CD4-positive, alpha-beta T cell (primary cell): Measurements from ENCODE around the gene PYGL. TPM values are rescaled to one million over a fixed set of nuclear protein-coding genes. Genes with fewer than 3 reads are reported as not detected.

ENCODE experiments used
- ATAC-seq: fragments of 200-7000 bp; cut with Tn5 transposase; one replicate; pipeline ENCODE4 v1.10.0; 2022; ENCODE audit warnings: mild to moderate bottlenecking; ENCODE audit not compliant: poor library complexity
- CTCF ChIA-PET: fragments of 350-600 bp; sonication (Branson Sonifier 250); formaldehyde crosslinking; loops from one replicate; lab custom pipeline; 2021; ENCODE audit warnings: antibody characterized with exemption, inconsistent platforms; lab: Charles Lee
- POLR2A ChIA-PET: fragments of 350-600 bp; sonication (Branson Sonifier 250); formaldehyde crosslinking; loops from one replicate; lab custom pipeline; 2021; ENCODE audit warnings: antibody characterized with exemption, inconsistent platforms; lab: Charles Lee
- DNase-seq, 14 experiments: peaks; one replicate each; pipeline ENCODE4 v3.0.0-alpha.2; 2013 to 2020; ENCODE audit warnings: mixed read lengths in 2 of 14
- H3K27ac ChIP-seq, 2 donors: one replicate each; pipeline versions ENCODE4 v1.5.1 to v1.7.0; 2013; ENCODE audit warnings: low read length in 2 of 2, low read depth in 1 of 2, mild to moderate bottlenecking in 1 of 2
- H3K27me3 ChIP-seq, 2 experiments: 1 replicate in 1 of 2; 2 replicates in 1 of 2; pipeline versions ENCODE4 v1.6.1 to v1.7.0; 2013; ENCODE audit warnings: low read length in 2 of 2, control low read depth in 1 of 2, mild to moderate bottlenecking in 1 of 2, moderate library complexity in 1 of 2; ENCODE audit not compliant: insufficient read depth in 2 of 2, control insufficient read depth in 1 of 2
- H3K36me3 ChIP-seq: one replicate; pipeline ENCODE4 v1.6.1; 2013; ENCODE audit warnings: low read length, control low read depth; ENCODE audit not compliant: insufficient read depth
- H3K4me1 ChIP-seq: one replicate; pipeline ENCODE4 v1.6.1; 2013; ENCODE audit warnings: low read length, control low read depth; ENCODE audit not compliant: insufficient read depth
- H3K4me3 ChIP-seq: one replicate; pipeline ENCODE4 v1.5.1; 2013; ENCODE audit warnings: mild to moderate bottlenecking, low read length, moderate library complexity
- H3K9me3 ChIP-seq, 2 experiments: 1 replicate in 1 of 2; 2 replicates in 1 of 2; pipeline versions ENCODE4 v1.6.1 to v1.7.0; 2013; ENCODE audit warnings: low read length in 2 of 2, mild to moderate bottlenecking in 2 of 2, control low read depth in 1 of 2, moderate library complexity in 1 of 2; ENCODE audit not compliant: control insufficient read depth in 1 of 2, insufficient read depth in 1 of 2
- H3K27ac Mint-ChIP-seq: one replicate; pipeline ENCODE4 v1.8.0; 2020; ENCODE audit warnings: mixed read lengths
- H3K27me3 Mint-ChIP-seq: one replicate; pipeline ENCODE4 v1.8.0; 2021; ENCODE audit warnings: mixed read lengths
- H3K36me3 Mint-ChIP-seq: one replicate; pipeline ENCODE4 v1.8.0; 2021; ENCODE audit warnings: low read depth, mixed read lengths
- H3K4me1 Mint-ChIP-seq: one replicate; pipeline ENCODE4 v1.8.0; 2021; ENCODE audit warnings: low read depth, mixed read lengths
- H3K4me3 Mint-ChIP-seq: one replicate; pipeline ENCODE4 v1.8.0; 2020; ENCODE audit warnings: mild to moderate bottlenecking, mixed read lengths
- H3K9me3 Mint-ChIP-seq: one replicate; pipeline ENCODE4 v1.8.0; 2020; ENCODE audit warnings: mixed read lengths
- intact Hi-C, 2 experiments: fragments of 100-400 bp; cut with DNase I in 1 of 2; cut with micrococcal nuclease in 1 of 2; formaldehyde crosslinking; loops; one replicate each; pipeline versions ENCODE4 v1.15.1 to v1.9.0; 2023 to 2025; cut with DNase I, micrococcal nuclease
- total RNA-seq, 174 experiments: library from RNA in 2 of 174; stranded (reverse) in 2 of 174; gene quantifications; one replicate each; pipeline ENCODE4 v1.2.3 and lab custom pipeline; 2021 to 2026
- TF ChIP-seq, protein P1 (sequence below): fragments of 200-600 bp; IDR thresholded peaks from one replicate; pipeline ENCODE4 v1.8.0; 2022; ENCODE audit warnings: antibody characterized with exemption, mild to moderate bottlenecking

The PYGL gene
- total RNA-seq, 2 experiments from 2014 or later = 0.59 to 0.69 TPM

DNA sequence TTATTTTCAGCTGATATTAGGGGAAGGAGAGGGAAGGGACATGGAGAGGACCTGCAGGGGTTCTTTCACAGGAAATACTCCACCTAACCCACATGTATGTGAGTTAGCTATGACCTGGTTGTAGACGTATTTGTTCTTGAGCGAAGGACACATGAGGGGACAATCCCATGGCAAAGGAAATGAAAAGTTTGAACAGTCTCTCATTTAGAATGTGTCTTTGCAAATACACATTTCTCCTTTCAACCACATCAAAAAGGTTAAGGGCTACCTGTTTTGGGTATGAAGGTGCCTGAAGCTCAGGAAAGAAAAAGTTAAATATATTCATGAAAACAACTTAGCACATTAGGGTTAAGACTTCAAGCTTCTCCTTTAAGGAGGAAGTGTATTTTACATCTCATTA lies 7.4 kb downstream of the PYGL start:
- no peaks in the 10 kb centered on the region for H3K36me3 Mint-ChIP-seq
- no peaks in the 10 kb centered on the region for H3K9me3 Mint-ChIP-seq
- peaks cover 6 to 25% of the 10 kb centered on the region in 2 experiments for H3K27me3 ChIP-seq
- H3K4me3 Mint-ChIP-seq = no peak overlapping the region
- H3K27me3 Mint-ChIP-seq = peaks cover 39% of the 10 kb centered on the region
- intact Hi-C loops = no loop called here
- H3K4me1 Mint-ChIP-seq = no peaks in the 10 kb centered on the region
- TF ChIP-seq, protein P1, sequence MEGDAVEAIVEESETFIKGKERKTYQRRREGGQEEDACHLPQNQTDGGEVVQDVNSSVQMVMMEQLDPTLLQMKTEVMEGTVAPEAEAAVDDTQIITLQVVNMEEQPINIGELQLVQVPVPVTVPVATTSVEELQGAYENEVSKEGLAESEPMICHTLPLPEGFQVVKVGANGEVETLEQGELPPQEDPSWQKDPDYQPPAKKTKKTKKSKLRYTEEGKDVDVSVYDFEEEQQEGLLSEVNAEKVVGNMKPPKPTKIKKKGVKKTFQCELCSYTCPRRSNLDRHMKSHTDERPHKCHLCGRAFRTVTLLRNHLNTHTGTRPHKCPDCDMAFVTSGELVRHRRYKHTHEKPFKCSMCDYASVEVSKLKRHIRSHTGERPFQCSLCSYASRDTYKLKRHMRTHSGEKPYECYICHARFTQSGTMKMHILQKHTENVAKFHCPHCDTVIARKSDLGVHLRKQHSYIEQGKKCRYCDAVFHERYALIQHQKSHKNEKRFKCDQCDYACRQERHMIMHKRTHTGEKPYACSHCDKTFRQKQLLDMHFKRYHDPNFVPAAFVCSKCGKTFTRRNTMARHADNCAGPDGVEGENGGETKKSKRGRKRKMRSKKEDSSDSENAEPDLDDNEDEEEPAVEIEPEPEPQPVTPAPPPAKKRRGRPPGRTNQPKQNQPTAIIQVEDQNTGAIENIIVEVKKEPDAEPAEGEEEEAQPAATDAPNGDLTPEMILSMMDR = no peak
- no peak overlapping the region for H3K27ac Mint-ChIP-seq
- no peak overlapping the region for H3K4me3 ChIP-seq
- H3K36me3 ChIP-seq = no peaks in the 10 kb centered on the region
- CTCF ChIA-PET = no interaction called here
- DNase-seq (no peak), ATAC-seq (no peak)
- H3K9me3 ChIP-seq = no peaks in the 10 kb centered on the region
- no peak overlapping the region for H3K27ac ChIP-seq
- H3K4me1 ChIP-seq = no peaks in the 10 kb centered on the region
- POLR2A ChIA-PET = no interaction called here

DNA sequence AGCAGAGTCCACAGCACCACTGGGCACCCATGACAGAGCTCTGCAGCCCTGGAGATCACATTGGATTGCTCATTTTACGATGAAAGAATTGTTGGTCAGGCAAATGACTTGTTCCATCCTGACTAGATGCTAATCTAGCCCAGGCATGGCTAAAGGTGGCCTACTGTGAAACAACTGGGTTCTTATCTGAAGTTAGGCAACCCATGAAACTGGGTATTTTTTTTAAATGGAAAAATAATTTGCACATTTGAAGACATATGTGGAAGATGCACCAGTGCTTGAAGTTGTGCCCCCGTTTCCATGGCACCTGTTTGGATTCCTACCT lies 8.3 kb downstream of the PYGL start:
- DNase-seq (no peak), ATAC-seq (no peak)
- TF ChIP-seq, protein P1 = no peak
- H3K9me3 Mint-ChIP-seq = no peaks in the 10 kb centered on the region
- CTCF ChIA-PET = no interaction called here
- H3K27me3 Mint-ChIP-seq = peaks cover 30% of the 10 kb centered on the region
- no peaks in the 10 kb centered on the region for H3K36me3 ChIP-seq
- H3K36me3 Mint-ChIP-seq = no peaks in the 10 kb centered on the region
- H3K4me3 ChIP-seq = no peak overlapping the region
- H3K27ac ChIP-seq = no peak overlapping the region
- intact Hi-C loops = no loop called here
- no peaks in the 10 kb centered on the region for H3K4me1 Mint-ChIP-seq
- H3K27me3 ChIP-seq = peaks cover 2 to 16% of the 10 kb centered on the region in 2 experiments
- POLR2A ChIA-PET = interaction anchor here (1.1 kb wide), 1 partner anchor 8 kb away, joined by 4 read pairs; the partner anchor contains the start of gene PYGL
- no peak overlapping the region for H3K27ac Mint-ChIP-seq
- H3K4me3 Mint-ChIP-seq = no peak overlapping the region
- H3K4me1 ChIP-seq = no peaks in the 10 kb centered on the region
- no peaks in the 10 kb centered on the region for H3K9me3 ChIP-seq

DNA sequence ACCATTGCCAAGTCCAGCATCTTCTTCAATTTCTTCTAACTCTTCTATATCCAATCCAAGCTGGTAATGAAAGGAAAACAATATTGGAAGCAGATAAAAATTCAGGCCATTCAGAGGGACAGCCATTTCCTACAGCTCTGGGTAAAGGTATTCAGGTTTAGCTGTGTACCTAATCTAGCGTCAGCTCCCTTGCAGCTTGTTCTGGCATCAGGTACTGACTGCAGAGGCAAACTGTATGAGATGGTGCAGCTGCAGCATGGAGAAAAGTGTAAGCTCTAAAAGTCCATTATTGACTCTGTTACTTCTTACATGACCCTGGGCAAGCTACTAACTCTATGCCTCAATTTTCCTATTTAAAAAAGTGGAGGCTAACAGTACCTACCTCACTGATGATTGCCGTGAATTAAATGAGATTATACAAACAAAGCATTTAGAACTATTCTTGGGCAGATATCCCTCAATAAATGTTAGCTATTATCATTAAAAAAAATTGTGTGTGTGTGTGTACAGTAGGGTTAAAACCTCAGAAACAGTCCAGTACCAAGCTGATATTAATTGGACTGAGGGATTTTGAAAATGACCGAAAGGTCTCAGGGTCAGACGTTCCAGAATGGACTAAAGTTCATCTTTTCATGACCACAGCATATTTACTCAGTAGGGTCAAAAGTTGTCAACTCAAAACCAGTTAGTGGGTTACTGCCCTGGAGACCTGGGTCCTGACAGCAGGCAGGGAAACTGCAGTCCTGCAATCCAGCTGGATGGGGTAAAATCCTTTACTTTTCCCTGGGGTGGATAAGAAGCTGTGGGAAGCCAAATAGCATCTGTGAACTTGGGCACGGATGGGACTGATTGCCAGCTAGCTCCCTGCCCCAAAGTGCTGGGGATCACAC lies 8.9 kb downstream of the PYGL start:
- POLR2A ChIA-PET = interaction anchor here (1.1 kb wide), 1 partner anchor 9 kb away, joined by 4 read pairs; the partner anchor contains the start of gene PYGL
- ATAC-seq (no peak), DNase-seq (no peak)
- Histone ChIP-seq H3K4me1 (no peaks in the 10 kb centered on the region), H3K27me3 (peaks cover 0 to 12% of the 10 kb centered on the region in 2 experiments), H3K9me3 (no peaks in the 10 kb centered on the region), H3K27ac (no peak overlapping the region), H3K4me3 (no peak overlapping the region), H3K36me3 (no peaks in the 10 kb centered on the region)
- no peak overlapping the region for H3K27ac Mint-ChIP-seq
- TF ChIP-seq, protein P1 = no peak
- CTCF ChIA-PET = no interaction called here
- intact Hi-C loops = no loop called here
- H3K9me3 Mint-ChIP-seq = no peaks in the 10 kb centered on the region
- H3K27me3 Mint-ChIP-seq = peaks cover 24% of the 10 kb centered on the region
- no peaks in the 10 kb centered on the region for H3K4me1 Mint-ChIP-seq
- no peak overlapping the region for H3K4me3 Mint-ChIP-seq
- H3K36me3 Mint-ChIP-seq = no peaks in the 10 kb centered on the region
